T-cell (primary cell): ENCODE data around the gene ISLR. TPM values are rescaled to one million over a fixed set of nuclear protein-coding genes. Genes with fewer than 3 reads are reported as not detected.

Source experiments
- ATAC-seq, 4 experiments: fragments of 200-7000 bp in 3 of 4; fragments of 150-1000 bp in 1 of 4; cut with Tn5 transposase; replicated peaks in 1 of 4; 1 replicate in 3 of 4; 2 replicates in 1 of 4; pipeline ENCODE4 v1.10.0; 2021; ENCODE audit warnings: moderate library complexity in 3 of 4, mild to moderate bottlenecking in 2 of 4, moderate number of reproducible peaks in 1 of 4
- CTCF ChIA-PET, 2 donors: fragments of 300-600 bp; sonication (Branson Sonifier 250); formaldehyde crosslinking; loops; one replicate each; lab custom pipeline; 2022; ENCODE audit warnings: antibody characterized with exemption in 2 of 2; lab: Charles Lee
- POLR2A ChIA-PET, 2 donors: fragments of 300-600 bp; sonication (Branson Sonifier 250); formaldehyde crosslinking; loops; one replicate each; lab custom pipeline; 2022; ENCODE audit warnings: antibody characterized with exemption in 2 of 2; lab: Charles Lee
- DNase-seq, 35 experiments: peaks; one replicate each; pipeline versions ENCODE4 v3.0.0 to v3.0.0-alpha.2; 2013 to 2023
- H3K27ac ChIP-seq: one replicate; pipeline ENCODE4 v1.5.1; 2013; ENCODE audit warnings: low read length
- H3K27me3 ChIP-seq, 2 experiments: replicated peaks in 1 of 2; 1 replicate in 1 of 2; 2 replicates in 1 of 2; pipeline versions ENCODE4 v1.6.1 to v1.7.0; 2013; ENCODE audit warnings: low read length in 1 of 2, mixed read lengths in 1 of 2; ENCODE audit not compliant: control insufficient read depth in 2 of 2, insufficient read depth in 2 of 2; ENCODE audit errors: extremely low read depth in 1 of 2
- H3K36me3 ChIP-seq, 2 donors: 1 replicate in 1 of 2; 2 replicates in 1 of 2; pipeline versions ENCODE4 v1.6.1 to v1.7.0; 2013; ENCODE audit warnings: low read length in 1 of 2; ENCODE audit not compliant: control insufficient read depth in 2 of 2, insufficient read depth in 1 of 2; ENCODE audit errors: extremely low read depth in 1 of 2
- H3K4me1 ChIP-seq, 2 experiments: 1 replicate in 1 of 2; 2 replicates in 1 of 2; pipeline versions ENCODE4 v1.6.1 to v1.7.0; 2013; ENCODE audit warnings: low read length in 2 of 2, mixed read lengths in 1 of 2; ENCODE audit not compliant: insufficient read depth in 2 of 2, control insufficient read depth in 1 of 2; ENCODE audit errors: extremely low read depth in 1 of 2
- H3K4me3 ChIP-seq, 2 donors: 1 replicate in 1 of 2; 2 replicates in 1 of 2; pipeline versions ENCODE4 v1.5.1 to v1.7.0; 2013; ENCODE audit warnings: mild to moderate bottlenecking in 2 of 2, low read length in 1 of 2, moderate library complexity in 1 of 2; ENCODE audit not compliant: control insufficient read depth in 1 of 2; ENCODE audit errors: extremely low read depth in 1 of 2
- H3K9me3 ChIP-seq: 2 replicates; pipeline ENCODE4 v1.7.0; 2013
- H3K27ac Mint-ChIP-seq, 2 donors: one replicate each; pipeline ENCODE4 v1.8.0; 2020 to 2021; ENCODE audit warnings: mild to moderate bottlenecking in 2 of 2, mixed read lengths in 2 of 2
- H3K27me3 Mint-ChIP-seq, 2 donors: one replicate each; pipeline ENCODE4 v1.8.0; 2021 to 2022; ENCODE audit warnings: mixed read lengths in 2 of 2
- H3K36me3 Mint-ChIP-seq: one replicate; pipeline ENCODE4 v1.8.0; 2021; ENCODE audit warnings: mixed read lengths
- H3K4me1 Mint-ChIP-seq, 3 donors: one replicate each; pipeline ENCODE4 v1.8.0; 2020 to 2022; ENCODE audit warnings: mixed read lengths in 3 of 3, mild to moderate bottlenecking in 1 of 3
- H3K4me3 Mint-ChIP-seq, 3 donors: one replicate each; pipeline ENCODE4 v1.8.0; 2020 to 2022; ENCODE audit warnings: mild to moderate bottlenecking in 3 of 3, mixed read lengths in 3 of 3, moderate library complexity in 3 of 3
- H3K9me3 Mint-ChIP-seq, 3 donors: one replicate each; pipeline ENCODE4 v1.8.0; 2020 to 2022; ENCODE audit warnings: mixed read lengths in 3 of 3
- WGBS: methylation state at CpG from one replicate; pipeline ENCODE4 v1.1.5; 2013; ENCODE audit warnings: missing lambda C conversion rate; ENCODE audit not compliant: insufficient coverage; 5-methylcytosine and 5-hydroxymethylcytosine counted together
- total RNA-seq, 35 experiments: library from RNA in 6 of 35; stranded (reverse) in 6 of 35; fragments of 120-200 nt in 1 of 35; gene quantifications; one replicate each; pipeline versions ENCODE4 v1.2.1 to v1.2.4 and lab custom pipeline; 2013 to 2026

ISLR gene
- total RNA-seq, 5 donors from 2014 or later (not counting 1 experiment from before 2014, with no cell fraction given), result 0.12 TPM; not detected in 4

DNA sequence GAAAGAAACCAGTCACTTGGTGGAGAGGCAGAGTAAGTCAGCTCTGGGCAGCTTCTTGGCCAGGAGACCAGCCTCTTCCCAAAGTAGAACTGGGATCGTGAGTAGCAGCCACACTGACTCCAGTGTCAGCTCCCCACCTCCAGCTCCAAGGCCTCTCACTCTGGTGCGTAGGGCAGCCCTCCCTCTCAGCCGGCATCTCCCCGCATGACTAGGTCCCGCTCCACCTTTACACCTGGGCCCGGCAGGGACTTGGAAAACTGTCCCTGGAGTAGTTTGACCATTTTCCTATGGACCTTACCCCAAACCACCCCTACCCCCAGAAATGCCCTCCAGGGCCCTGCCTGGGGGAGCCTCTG is 25.8 kb downstream of the ISLR start:
- ATAC-seq (no peak), DNase-seq (no peak)
- H3K4me3 Mint-ChIP-seq, result no peak overlapping the region
- ChIA-PET CTCF (no interaction called here), POLR2A (no interaction called here)
- no peaks in the 10 kb centered on the region for H3K36me3 Mint-ChIP-seq
- peaks cover 0 to 45% of the 10 kb centered on the region in 2 experiments for H3K27me3 ChIP-seq
- no peaks in the 10 kb centered on the region for H3K9me3 Mint-ChIP-seq
- 92% methylated on average over 6 of the region's 6 CpGs for WGBS
- peaks cover 3 to 4% of the 10 kb centered on the region in 2 donors for H3K27me3 Mint-ChIP-seq
- H3K4me1 ChIP-seq, result peaks cover 0 to 10% of the 10 kb centered on the region in 2 experiments
- H3K27ac ChIP-seq, result no peak overlapping the region
- H3K4me1 Mint-ChIP-seq, result peaks cover 0 to 2% (median 0%) of the 10 kb centered on the region in 3 donors
- no peak overlapping the region for H3K4me3 ChIP-seq
- no peak overlapping the region for H3K27ac Mint-ChIP-seq
- H3K9me3 ChIP-seq, result no peaks in the 10 kb centered on the region
- no peaks in the 10 kb centered on the region for H3K36me3 ChIP-seq

DNA sequence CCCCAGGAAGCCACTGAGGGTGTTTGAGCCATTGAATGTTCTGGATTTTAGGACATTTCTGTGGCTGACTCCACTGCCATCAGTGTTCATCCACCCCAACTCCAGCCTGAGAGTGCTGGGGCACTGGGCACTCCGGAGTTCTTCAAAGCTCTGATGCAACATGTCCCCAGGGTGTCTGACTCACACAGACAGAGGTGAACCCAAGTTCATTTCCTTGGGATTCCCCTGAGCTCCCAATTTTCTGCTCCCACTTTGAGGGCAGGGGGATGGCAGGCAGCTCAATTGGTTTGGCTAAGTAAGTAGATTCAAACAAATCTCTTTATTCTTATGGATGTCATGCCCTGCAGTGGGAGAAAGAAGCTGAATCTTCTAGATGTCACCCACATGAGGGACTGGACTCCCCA is 26.9 kb downstream of the ISLR start:
- H3K9me3 ChIP-seq, result no peaks in the 10 kb centered on the region
- no peak overlapping the region for H3K27ac ChIP-seq
- ChIA-PET POLR2A (no interaction called here), CTCF (no interaction called here)
- DNase-seq (no peak), ATAC-seq (no peak)
- H3K27me3 ChIP-seq, result peaks cover 0 to 45% of the 10 kb centered on the region in 2 experiments
- no peaks in the 10 kb centered on the region for H3K36me3 ChIP-seq
- Mint-ChIP-seq H3K4me1 (peaks cover 0 to 2% (median 0%) of the 10 kb centered on the region in 3 donors), H3K27ac (no peak overlapping the region), H3K27me3 (peaks cover 3 to 6% of the 10 kb centered on the region in 2 donors), H3K9me3 (no peaks in the 10 kb centered on the region), H3K4me3 (no peak overlapping the region), H3K36me3 (no peaks in the 10 kb centered on the region)
- H3K4me3 ChIP-seq, result no peak overlapping the region
- peaks cover 0 to 12% of the 10 kb centered on the region in 2 experiments for H3K4me1 ChIP-seq
- no CpG with 5 or more reads among the region's 1 CpG for WGBS

DNA sequence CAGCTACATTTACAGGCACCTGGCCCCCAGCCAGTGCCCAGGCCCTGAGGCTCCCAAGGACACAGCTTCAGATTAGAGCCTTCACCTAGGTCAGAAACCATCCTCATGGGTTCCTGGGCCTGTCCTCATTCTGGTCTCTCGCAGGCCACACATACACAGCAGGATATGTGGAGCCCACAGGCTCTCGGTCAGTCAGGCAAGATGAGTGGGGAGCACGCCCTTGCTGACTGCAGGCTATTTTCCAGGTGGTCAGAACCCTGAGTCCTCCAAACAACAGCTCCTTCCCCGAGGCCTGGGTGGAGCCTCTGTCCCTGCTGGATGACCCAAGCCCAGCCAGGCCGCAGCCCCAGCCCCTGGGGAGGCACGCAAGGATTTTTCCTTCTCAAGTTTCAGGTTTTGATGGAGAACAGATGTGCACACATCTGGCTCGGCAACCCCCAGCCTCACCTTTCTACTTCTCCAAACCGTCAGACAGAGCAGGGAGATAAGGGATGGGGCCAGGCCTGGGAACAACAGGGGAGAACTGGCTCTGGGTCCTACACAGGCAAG is 27.4 kb downstream of the ISLR start:
- DNase-seq, result no peak
- no peaks in the 10 kb centered on the region for H3K9me3 ChIP-seq
- H3K27me3 ChIP-seq, result peaks cover 0 to 48% of the 10 kb centered on the region in 2 experiments
- ChIA-PET CTCF (interaction anchor here in 1 of 2 donors (0.5 kb wide), 1 partner anchor 921 kb away, joined by 4 read pairs; no protein-coding TSS in a partner anchor), POLR2A (no interaction called here)
- H3K27me3 Mint-ChIP-seq, result peaks cover 3 to 6% of the 10 kb centered on the region in 2 donors
- no peaks in the 10 kb centered on the region for H3K36me3 ChIP-seq
- no peak overlapping the region for H3K4me3 Mint-ChIP-seq
- H3K4me1 Mint-ChIP-seq, result peaks cover 0 to 2% (median 0%) of the 10 kb centered on the region in 3 donors
- no peak for ATAC-seq
- WGBS, result 70% methylated on average over 4 of the region's 8 CpGs
- H3K4me3 ChIP-seq, result no peak overlapping the region
- no peak overlapping the region for H3K27ac Mint-ChIP-seq
- H3K36me3 Mint-ChIP-seq, result no peaks in the 10 kb centered on the region
- no peak overlapping the region for H3K27ac ChIP-seq
- H3K9me3 Mint-ChIP-seq, result no peaks in the 10 kb centered on the region
- H3K4me1 ChIP-seq, result peaks cover 0 to 12% of the 10 kb centered on the region in 2 experiments

GRCh38 chr15:74201710-74202420 is 28.4 kb downstream of the ISLR start:
- Histone ChIP-seq H3K27ac (no peak overlapping the region), H3K9me3 (no peaks in the 10 kb centered on the region), H3K4me3 (no peak overlapping the region), H3K36me3 (no peaks in the 10 kb centered on the region), H3K27me3 (peaks cover 0 to 46% of the 10 kb centered on the region in 2 experiments), H3K4me1 (peaks cover 0 to 12% of the 10 kb centered on the region in 2 experiments)
- Mint-ChIP-seq H3K4me3 (no peak overlapping the region), H3K36me3 (no peaks in the 10 kb centered on the region), H3K4me1 (peaks cover 0 to 2% (median 0%) of the 10 kb centered on the region in 3 donors), H3K9me3 (no peaks in the 10 kb centered on the region), H3K27ac (no peak overlapping the region), H3K27me3 (peaks cover 9 to 13% of the 10 kb centered on the region in 2 donors)
- ATAC-seq, result no peak
- CTCF ChIA-PET, result no interaction called here
- 90% methylated on average over 2 of the region's 7 CpGs for WGBS
- POLR2A ChIA-PET, result no interaction called here
- DNase-seq, result no peak

GRCh38 chr15:74202452-74203401 is 29.2 kb downstream of the ISLR start, which contains the start of gene STRA6:
Gene STRA6 (minus strand): TSS chr15:74202787. CDS start chr15:74202267, 520 bp downstream.
- peaks cover 0 to 50% of the 10 kb centered on the region in 2 experiments for H3K27me3 ChIP-seq
- no peaks in the 10 kb centered on the region for H3K36me3 ChIP-seq
- no peak for DNase-seq
- ChIA-PET CTCF (interaction anchor here in 1 of 2 donors (0.5 kb wide), 1 partner anchor 220 kb away, joined by 3 read pairs; no protein-coding TSS in a partner anchor), POLR2A (interaction anchor here in 1 of 2 donors (0.5 kb wide), 1 partner anchor 1921 kb away, joined by 3 read pairs; no protein-coding TSS in a partner anchor)
- no peak within 1 kb of the TSS for H3K27ac ChIP-seq
- no peaks in the 10 kb centered on the region for H3K9me3 Mint-ChIP-seq
- WGBS, result 55% methylated on average over 10 of the region's 26 CpGs
- peak in 1 of 4 experiments; percentile 34 for ATAC-seq
- H3K27ac Mint-ChIP-seq, result no peak within 1 kb of the TSS
- H3K4me3 Mint-ChIP-seq, result no peak within 1 kb of the TSS
- H3K36me3 Mint-ChIP-seq, result no peaks in the 10 kb centered on the region
- no peaks in the 10 kb centered on the region for H3K9me3 ChIP-seq
- H3K27me3 Mint-ChIP-seq, result peaks cover 9 to 17% of the 10 kb centered on the region in 2 donors
- H3K4me3 ChIP-seq, result no peak within 1 kb of the TSS
- H3K4me1 ChIP-seq, result peaks cover 0 to 12% of the 10 kb centered on the region in 2 experiments
- peaks cover 0 to 2% (median 0%) of the 10 kb centered on the region in 3 donors for H3K4me1 Mint-ChIP-seq
